ENCODE results near the gene GMDS.

The GMDS gene

GRCh38 chr6:2077826-2078225 is 167.6 kb downstream of the GMDS start:
- TF ChIP-seq POLR2A (IDR thresholded peaks at IDR 0.05; ENCODE audit: low read depth, low read length) (no peak), POLR2AphosphoS5 (IDR thresholded peaks at IDR 0.05; ENCODE audit: low read depth, low read length) (no peak), TAF1 (IDR thresholded peaks at IDR 0.05; ENCODE audit: borderline replicate concordance, low read depth, low read length) (no peak)
- no peak for FAIRE-seq

GRCh38 chr6:2073476-2073875 is 171.9 kb downstream of the GMDS start:
- DNase-seq (ENCODE audit: insufficient read length): no peak
- no peak for FAIRE-seq
- no peak for TF ChIP-seq POLR2AphosphoS5 (IDR thresholded peaks at IDR 0.05; ENCODE audit: low read depth, low read length)
- no peak for TF ChIP-seq TAF1 (IDR thresholded peaks at IDR 0.05; ENCODE audit: borderline replicate concordance, low read depth, low read length)
- no peak for TF ChIP-seq POLR2A (IDR thresholded peaks at IDR 0.05; ENCODE audit: low read depth, low read length)

More at GRCh38 chr6:2077826-2078225, 167.6 kb downstream of the GMDS start:
- no peak for DNase-seq (ENCODE audit: insufficient read length)

- FAIRE-seq: no peak
- DNase-seq (ENCODE audit: insufficient read length): no peak
- TF ChIP-seq POLR2AphosphoS5 (IDR thresholded peaks at IDR 0.05; ENCODE audit: low read depth, low read length) (no peak), POLR2A (IDR thresholded peaks at IDR 0.05; ENCODE audit: low read depth, low read length) (no peak), TAF1 (IDR thresholded peaks at IDR 0.05; ENCODE audit: borderline replicate concordance, low read depth, low read length) (no peak)
Observed at GRCh38 chr6:2072453-2072852, 173.0 kb downstream of the GMDS start.

- TF ChIP-seq TAF1 (IDR thresholded peaks at IDR 0.05; ENCODE audit: borderline replicate concordance, low read depth, low read length): no peak
- TF ChIP-seq POLR2AphosphoS5 (IDR thresholded peaks at IDR 0.05; ENCODE audit: low read depth, low read length): no peak
- no peak for TF ChIP-seq POLR2A (IDR thresholded peaks at IDR 0.05; ENCODE audit: low read depth, low read length)
- FAIRE-seq (no peak), DNase-seq (ENCODE audit: insufficient read length) (no peak)
Observed at GRCh38 chr6:2063547-2063946, 181.9 kb downstream of the GMDS start.

- DNase-seq (ENCODE audit: insufficient read length) (no peak), FAIRE-seq (no peak)
Observed at GRCh38 chr6:2061880-2062279, 183.5 kb downstream of the GMDS start.

GRCh38 chr6:2055911-2056310 is 189.5 kb downstream of the GMDS start:
- DNase-seq (ENCODE audit: insufficient read length) (no peak), FAIRE-seq (no peak)
- no peak for TF ChIP-seq TAF1 (IDR thresholded peaks at IDR 0.05; ENCODE audit: borderline replicate concordance, low read depth, low read length)

More at GRCh38 chr6:2061880-2062279, 183.5 kb downstream of the GMDS start:
- TF ChIP-seq TAF1 (IDR thresholded peaks at IDR 0.05; ENCODE audit: borderline replicate concordance, low read depth, low read length): no peak
- TF ChIP-seq POLR2A (IDR thresholded peaks at IDR 0.05; ENCODE audit: low read depth, low read length): no peak
- TF ChIP-seq POLR2AphosphoS5 (IDR thresholded peaks at IDR 0.05; ENCODE audit: low read depth, low read length): no peak

GRCh38 chr6:2055143-2055542 is 190.3 kb downstream of the GMDS start:
- FAIRE-seq (no peak), DNase-seq (ENCODE audit: insufficient read length) (no peak)
- TF ChIP-seq POLR2AphosphoS5 (IDR thresholded peaks at IDR 0.05; ENCODE audit: low read depth, low read length) (no peak), TAF1 (IDR thresholded peaks at IDR 0.05; ENCODE audit: borderline replicate concordance, low read depth, low read length) (no peak), POLR2A (IDR thresholded peaks at IDR 0.05; ENCODE audit: low read depth, low read length) (no peak)

- TF ChIP-seq POLR2AphosphoS5 (IDR thresholded peaks at IDR 0.05; ENCODE audit: low read depth, low read length): no peak
- TF ChIP-seq TAF1 (IDR thresholded peaks at IDR 0.05; ENCODE audit: borderline replicate concordance, low read depth, low read length): no peak
- TF ChIP-seq POLR2A (IDR thresholded peaks at IDR 0.05; ENCODE audit: low read depth, low read length): no peak
- FAIRE-seq (no peak), DNase-seq (ENCODE audit: insufficient read length) (no peak)
Observed at GRCh38 chr6:2054516-2055067, 190.8 kb downstream of the GMDS start.

- FAIRE-seq: no peak
Observed at GRCh38 chr6:2053691-2054090, 191.7 kb downstream of the GMDS start.

GRCh38 chr6:2047855-2048254 is 197.6 kb downstream of the GMDS start:
- TF ChIP-seq POLR2A (IDR thresholded peaks at IDR 0.05; ENCODE audit: low read depth, low read length) (no peak), TAF1 (IDR thresholded peaks at IDR 0.05; ENCODE audit: borderline replicate concordance, low read depth, low read length) (no peak), POLR2AphosphoS5 (IDR thresholded peaks at IDR 0.05; ENCODE audit: low read depth, low read length) (no peak)
- FAIRE-seq: no peak
- DNase-seq (ENCODE audit: insufficient read length): no peak

More at GRCh38 chr6:2053691-2054090, 191.7 kb downstream of the GMDS start:
- DNase-seq (ENCODE audit: insufficient read length): no peak
- TF ChIP-seq POLR2A (IDR thresholded peaks at IDR 0.05; ENCODE audit: low read depth, low read length): no peak
- TF ChIP-seq TAF1 (IDR thresholded peaks at IDR 0.05; ENCODE audit: borderline replicate concordance, low read depth, low read length): no peak
- no peak for TF ChIP-seq POLR2AphosphoS5 (IDR thresholded peaks at IDR 0.05; ENCODE audit: low read depth, low read length)

GRCh38 chr6:2044192-2044591 is 201.2 kb downstream of the GMDS start:
- DNase-seq (ENCODE audit: insufficient read length) (no peak), FAIRE-seq (no peak)
- TF ChIP-seq POLR2AphosphoS5 (IDR thresholded peaks at IDR 0.05; ENCODE audit: low read depth, low read length) (no peak), TAF1 (IDR thresholded peaks at IDR 0.05; ENCODE audit: borderline replicate concordance, low read depth, low read length) (no peak), POLR2A (IDR thresholded peaks at IDR 0.05; ENCODE audit: low read depth, low read length) (no peak)

GRCh38 chr6:2042956-2043648 is 202.3 kb downstream of the GMDS start:
- FAIRE-seq (no peak), DNase-seq (ENCODE audit: insufficient read length) (no peak)
- TF ChIP-seq POLR2AphosphoS5 (IDR thresholded peaks at IDR 0.05; ENCODE audit: low read depth, low read length) (no peak), POLR2A (IDR thresholded peaks at IDR 0.05; ENCODE audit: low read depth, low read length) (no peak), TAF1 (IDR thresholded peaks at IDR 0.05; ENCODE audit: borderline replicate concordance, low read depth, low read length) (no peak)

Measured in GM12892 (cell line).